Measurements from ENCODE around the gene PLCG1.

The PLCG1 gene

GRCh38 chr20:41181567-41181966, 44.2 kb downstream of the PLCG1 start:
- H3F3A ChIP-seq (ENCODE audit: insufficient read depth), result no peaks in the 10 kb centered on the region
- no peaks in the 10 kb centered on the region for H4K20me1 ChIP-seq (ENCODE audit: low read depth, low read length)
- H2AFZ ChIP-seq (ENCODE audit: low read depth, low read length, severe bottlenecking), result no peak overlapping the region
- H3K4me2 ChIP-seq (ENCODE audit: low read depth, low read length, poor library complexity, severe bottlenecking), result no peak overlapping the region
- no peaks in the 10 kb centered on the region for H3K79me2 ChIP-seq (ENCODE audit: insufficient read depth, low read length)
- no peak overlapping the region for H3K9ac ChIP-seq (ENCODE audit: low read length)
- H3K4me3 ChIP-seq (ENCODE audit: insufficient read depth, low read length, poor library complexity, severe bottlenecking), result no peak overlapping the region
- no peaks in the 10 kb centered on the region for H3K9me2 ChIP-seq (replicated peaks; ENCODE audit: insufficient read depth, low read length)
- no peak overlapping the region for H3K27ac ChIP-seq (ENCODE audit: low read depth, low read length)
- H3K27me3 ChIP-seq (ENCODE audit: low read length), result no peaks in the 10 kb centered on the region
- no peaks in the 10 kb centered on the region for H3K36me3 ChIP-seq (ENCODE audit: low read length)
- no peak for TF ChIP-seq EZH2phosphoT487 (conservative IDR thresholded peaks at IDR 0.05; ENCODE audit: low read length)
- no peak for TF ChIP-seq CTCF (IDR thresholded peaks at IDR 0.05; ENCODE audit: insufficient read depth, low read length, poor library complexity, severe bottlenecking)
- no peaks in the 10 kb centered on the region for H3K9me3 ChIP-seq (ENCODE audit: insufficient read depth, low read length)

- no peaks in the 10 kb centered on the region for H3K9me2 ChIP-seq (replicated peaks; ENCODE audit: insufficient read depth, low read length)
- no peak overlapping the region for H3K27ac ChIP-seq (ENCODE audit: low read depth, low read length)
- H3K27me3 ChIP-seq (ENCODE audit: low read length), result no peaks in the 10 kb centered on the region
- no peak overlapping the region for H3K4me3 ChIP-seq (ENCODE audit: insufficient read depth, low read length, poor library complexity, severe bottlenecking)
- no peak for TF ChIP-seq EZH2phosphoT487 (conservative IDR thresholded peaks at IDR 0.05; ENCODE audit: low read length)
- TF ChIP-seq CTCF (IDR thresholded peaks at IDR 0.05; ENCODE audit: insufficient read depth, low read length, poor library complexity, severe bottlenecking), result no peak
- H4K20me1 ChIP-seq (ENCODE audit: low read depth, low read length), result no peaks in the 10 kb centered on the region
- no peak overlapping the region for H3K9ac ChIP-seq (ENCODE audit: low read length)
- no peaks in the 10 kb centered on the region for H3K36me3 ChIP-seq (ENCODE audit: low read length)
- no peak overlapping the region for H3K4me2 ChIP-seq (ENCODE audit: low read depth, low read length, poor library complexity, severe bottlenecking)
- no peaks in the 10 kb centered on the region for H3K79me2 ChIP-seq (ENCODE audit: insufficient read depth, low read length)
- H2AFZ ChIP-seq (ENCODE audit: low read depth, low read length, severe bottlenecking), result no peak overlapping the region
- H3F3A ChIP-seq (ENCODE audit: insufficient read depth), result no peaks in the 10 kb centered on the region
- no peaks in the 10 kb centered on the region for H3K9me3 ChIP-seq (ENCODE audit: insufficient read depth, low read length)
Observed at GRCh38 chr20:41182296-41183212, 45.2 kb downstream of the PLCG1 start.

- no peak overlapping the region for H3K4me2 ChIP-seq (ENCODE audit: low read depth, low read length, poor library complexity, severe bottlenecking)
- H3K79me2 ChIP-seq (ENCODE audit: insufficient read depth, low read length), result no peaks in the 10 kb centered on the region
- H3K27ac ChIP-seq (ENCODE audit: low read depth, low read length), result no peak overlapping the region
- H3K9ac ChIP-seq (ENCODE audit: low read length), result no peak overlapping the region
- no peak overlapping the region for H3K4me3 ChIP-seq (ENCODE audit: insufficient read depth, low read length, poor library complexity, severe bottlenecking)
- no peaks in the 10 kb centered on the region for H3K36me3 ChIP-seq (ENCODE audit: low read length)
- no peaks in the 10 kb centered on the region for H3K27me3 ChIP-seq (ENCODE audit: low read length)
- no peaks in the 10 kb centered on the region for H3K9me3 ChIP-seq (ENCODE audit: insufficient read depth, low read length)
- H3K9me2 ChIP-seq (replicated peaks; ENCODE audit: insufficient read depth, low read length), result no peaks in the 10 kb centered on the region
- H3F3A ChIP-seq (ENCODE audit: insufficient read depth), result no peaks in the 10 kb centered on the region
- H4K20me1 ChIP-seq (ENCODE audit: low read depth, low read length), result no peaks in the 10 kb centered on the region
- no peak for TF ChIP-seq CTCF (IDR thresholded peaks at IDR 0.05; ENCODE audit: insufficient read depth, low read length, poor library complexity, severe bottlenecking)
- no peak overlapping the region for H2AFZ ChIP-seq (ENCODE audit: low read depth, low read length, severe bottlenecking)
Observed at GRCh38 chr20:41183391-41183790, 46.0 kb downstream of the PLCG1 start.

All from SU-DHL-6 (cell line).